ENCODE results near the gene CXADR.

- TF ChIP-seq CTCF (IDR thresholded peaks at IDR 0.05) (no peak), ZFX (IDR thresholded peaks at IDR 0.05; ENCODE audit: borderline replicate concordance) (no peak)
These were observed 21.0 kb upstream of the CXADR start for GRCh38 chr21:17491716-17492414.

All from 22Rv1 (cell line).